K562 (cell line): ENCODE measurements around the gene SNX1. TPM values are rescaled to one million over a fixed set of nuclear protein-coding genes. Genes with fewer than 3 reads are reported as not detected.
A peak's percentile ranks its signal among the peaks of the same experiment; 100 is the strongest.

Experiments used
- ARID1B ChIP-seq: fragments of 450-650 bp; IDR thresholded peaks from 2 replicates; pipeline ENCODE4 v1.6.1; 2016; ENCODE audit warnings: antibody characterized with exemption, mild to moderate bottlenecking, inconsistent platforms
- DNMT1 ChIP-seq: fragments of 450-650 bp; IDR thresholded peaks from 2 replicates; pipeline ENCODE4 v1.6.1; 2016; ENCODE audit warnings: antibody characterized with exemption, mild to moderate bottlenecking
- MTA3 ChIP-seq: fragments of 450-650 bp; formaldehyde crosslinking; IDR thresholded peaks from 2 replicates; pipeline ENCODE4 v1.6.1; 2017; ENCODE audit warnings: mild to moderate bottlenecking, borderline replicate concordance
- RBM15 ChIP-seq: fragments of 200-400 bp; formaldehyde crosslinking; IDR thresholded peaks from 2 replicates; pipeline ENCODE4 v1.6.1; 2018; ENCODE audit warnings: mild to moderate bottlenecking, low read length, moderate library complexity; ENCODE audit not compliant: insufficient read depth
- STAT5A ChIP-seq: IDR thresholded peaks from 2 replicates; pipeline ENCODE4 v1.6.1; 2012; ENCODE audit warnings: low read length, inconsistent platforms, borderline replicate concordance
- TEAD1 ChIP-seq, 2 experiments: fragments of 450-650 bp in 1 of 2; sonication (generic) in 1 of 2; formaldehyde crosslinking; IDR thresholded peaks; 2 replicates each; pipeline versions ENCODE4 v1.4.0 to v1.8.0; 2020 to 2022; ENCODE audit warnings: mild to moderate bottlenecking in 2 of 2, missing genetic modification reagents in 1 of 2
- XRCC5 ChIP-seq: fragments of 200-400 bp; formaldehyde crosslinking; IDR thresholded peaks from 2 replicates; pipeline ENCODE4 v1.6.1; 2017; ENCODE audit warnings: low read depth, mild to moderate bottlenecking, low read length
- ZEB2 ChIP-seq: fragments of 450-650 bp; IDR thresholded peaks from 2 replicates; pipeline ENCODE4 v1.6.1; 2016
- ZNF445 ChIP-seq: fragments of 250-450 bp; sonication (Bioruptor Pico); IDR thresholded peaks from 2 replicates; pipeline ENCODE4 v1.4.0; 2020; ENCODE audit warnings: low read depth, mild to moderate bottlenecking, moderate library complexity
- polyA plus RNA-seq, 8 experiments: library from polyadenylated mRNA; depleted of rRNA in 4 of 8; stranded (reverse) in 5 of 8; unstranded in 3 of 8; fragments of >200 nt; fragmentation: Nextera tagmentation in 2 of 8; fragmentation: Illumina TruSeq in 1 of 8; extraction: Ambion mirVana in 2 of 8; extraction: Trizol in 1 of 8; gene quantifications; 2 replicates each; pipeline versions ENCODE4 v1.2.1 to v1.2.3, GENCODE V29; 2011 to 2014; ENCODE audit warnings: inconsistent platforms in 1 of 8, missing spikeins in 1 of 8
- total RNA-seq, 7 experiments: library from RNA; depleted of rRNA in 6 of 7; stranded (reverse); fragments of >200 nt in 6 of 7; fragmentation: Illumina TruSeq in 2 of 7; extraction: Trizol in 2 of 7; gene quantifications; 2 replicates each; pipeline versions ENCODE4 v1.2.1 to v1.2.3, GENCODE V29; 2011 to 2021; ENCODE audit warnings: low replicate concordance in 1 of 7
- TF ChIP-seq, protein P1 (sequence below), 2 experiments: IDR thresholded peaks; 2 replicates each; pipeline ENCODE4 v1.6.1; 2011; ENCODE audit warnings: borderline replicate concordance in 1 of 2, control low read depth in 1 of 2, low read depth in 1 of 2, low read length in 1 of 2, mild to moderate bottlenecking in 1 of 2, mixed read lengths in 1 of 2, moderate library complexity in 1 of 2; ENCODE audit not compliant: insufficient read depth in 1 of 2, insufficient read length in 1 of 2, poor library complexity in 1 of 2, severe bottlenecking in 1 of 2; ENCODE audit errors: extremely low read depth in 1 of 2
- TF ChIP-seq, protein P2 (sequence below), 2 experiments: IDR thresholded peaks; 2 replicates each; pipeline ENCODE4 v1.6.1; 2012; ENCODE audit warnings: improper control_type of control experiment in 2 of 2, low read depth in 2 of 2, low read length in 2 of 2, borderline replicate concordance in 1 of 2
- TF ChIP-seq, protein P3 (sequence below), 3 experiments: IDR thresholded peaks in 2 of 3; conservative IDR thresholded peaks in 1 of 3; 2 replicates each; pipeline ENCODE4 v1.5.1; 2011 to 2012; ENCODE audit warnings: low read length in 3 of 3, mild to moderate bottlenecking in 3 of 3, control low read depth in 2 of 3, improper control_type of control experiment in 1 of 3, inconsistent platforms in 1 of 3, low read depth in 1 of 3, mixed read lengths in 1 of 3, moderate library complexity in 1 of 3; ENCODE audit not compliant: insufficient read depth in 2 of 3
- TF ChIP-seq, protein P4 (sequence below): fragments of 450-650 bp; formaldehyde crosslinking; IDR thresholded peaks from 2 replicates; pipeline ENCODE4 v1.4.0; 2020; ENCODE audit warnings: mild to moderate bottlenecking, moderate library complexity
- TF ChIP-seq, protein P5 (sequence below): fragments of 450-650 bp; IDR thresholded peaks from 2 replicates; pipeline ENCODE4 v1.6.1; 2016
- TF ChIP-seq, protein P6 (sequence below): sonication (generic); formaldehyde crosslinking; IDR thresholded peaks from 2 replicates; pipeline ENCODE4 v1.8.0; 2022; ENCODE audit warnings: mild to moderate bottlenecking, missing genetic modification reagents

The SNX1 gene
- total and polyA plus RNA-seq, 9 of the 15 experiments (the other 6 are each of a cell fraction or from before 2014, with no cell fraction given) = 11.0 to 105 (median 59.9) TPM

DNA sequence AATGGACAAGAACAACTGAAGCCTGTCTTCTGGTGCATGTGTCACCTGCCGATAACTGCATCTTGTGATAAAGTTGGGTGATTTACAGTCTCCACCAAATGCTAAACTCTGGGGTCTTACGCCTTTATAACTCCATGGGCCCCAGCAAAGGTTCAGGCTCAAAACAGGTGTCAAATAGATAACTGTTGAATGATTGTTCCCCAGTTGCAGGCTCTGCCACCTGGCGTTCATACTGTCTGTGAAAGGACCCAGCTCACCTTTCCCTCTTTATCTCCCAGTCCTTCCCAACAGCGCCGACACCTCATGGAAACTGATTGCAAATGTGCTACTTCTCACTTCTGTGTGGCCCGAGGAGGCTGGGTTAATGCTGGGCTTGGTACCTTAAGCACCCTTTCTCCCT is 47.5 kb downstream of the SNX1 start (continued):
- no peak for TF ChIP-seq TEAD1 (CRISPR knock-in tag; IDR thresholded peaks at IDR 0.05)
- TF ChIP-seq XRCC5 = no peak
- peak; percentile 53; the same call in 1 of the 2 replicates for TF ChIP-seq ARID1B
- TF ChIP-seq, protein P1, sequence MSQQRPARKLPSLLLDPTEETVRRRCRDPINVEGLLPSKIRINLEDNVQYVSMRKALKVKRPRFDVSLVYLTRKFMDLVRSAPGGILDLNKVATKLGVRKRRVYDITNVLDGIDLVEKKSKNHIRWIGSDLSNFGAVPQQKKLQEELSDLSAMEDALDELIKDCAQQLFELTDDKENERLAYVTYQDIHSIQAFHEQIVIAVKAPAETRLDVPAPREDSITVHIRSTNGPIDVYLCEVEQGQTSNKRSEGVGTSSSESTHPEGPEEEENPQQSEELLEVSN (IDR thresholded peaks at IDR 0.05; ENCODE audit: borderline replicate concordance in 1 of 2, extremely low read depth in 1 of 2, insufficient read depth in 1 of 2, insufficient read length in 1 of 2, low read depth in 1 of 2, low read length in 1 of 2, poor library complexity in 1 of 2, severe bottlenecking in 1 of 2) = no peak
- TF ChIP-seq, protein P2, sequence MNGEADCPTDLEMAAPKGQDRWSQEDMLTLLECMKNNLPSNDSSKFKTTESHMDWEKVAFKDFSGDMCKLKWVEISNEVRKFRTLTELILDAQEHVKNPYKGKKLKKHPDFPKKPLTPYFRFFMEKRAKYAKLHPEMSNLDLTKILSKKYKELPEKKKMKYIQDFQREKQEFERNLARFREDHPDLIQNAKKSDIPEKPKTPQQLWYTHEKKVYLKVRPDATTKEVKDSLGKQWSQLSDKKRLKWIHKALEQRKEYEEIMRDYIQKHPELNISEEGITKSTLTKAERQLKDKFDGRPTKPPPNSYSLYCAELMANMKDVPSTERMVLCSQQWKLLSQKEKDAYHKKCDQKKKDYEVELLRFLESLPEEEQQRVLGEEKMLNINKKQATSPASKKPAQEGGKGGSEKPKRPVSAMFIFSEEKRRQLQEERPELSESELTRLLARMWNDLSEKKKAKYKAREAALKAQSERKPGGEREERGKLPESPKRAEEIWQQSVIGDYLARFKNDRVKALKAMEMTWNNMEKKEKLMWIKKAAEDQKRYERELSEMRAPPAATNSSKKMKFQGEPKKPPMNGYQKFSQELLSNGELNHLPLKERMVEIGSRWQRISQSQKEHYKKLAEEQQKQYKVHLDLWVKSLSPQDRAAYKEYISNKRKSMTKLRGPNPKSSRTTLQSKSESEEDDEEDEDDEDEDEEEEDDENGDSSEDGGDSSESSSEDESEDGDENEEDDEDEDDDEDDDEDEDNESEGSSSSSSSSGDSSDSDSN (IDR thresholded peaks at IDR 0.05; ENCODE audit: borderline replicate concordance in 1 of 2, low read depth in 2 of 2, low read length in 2 of 2) = no peak
- TF ChIP-seq, protein P3, sequence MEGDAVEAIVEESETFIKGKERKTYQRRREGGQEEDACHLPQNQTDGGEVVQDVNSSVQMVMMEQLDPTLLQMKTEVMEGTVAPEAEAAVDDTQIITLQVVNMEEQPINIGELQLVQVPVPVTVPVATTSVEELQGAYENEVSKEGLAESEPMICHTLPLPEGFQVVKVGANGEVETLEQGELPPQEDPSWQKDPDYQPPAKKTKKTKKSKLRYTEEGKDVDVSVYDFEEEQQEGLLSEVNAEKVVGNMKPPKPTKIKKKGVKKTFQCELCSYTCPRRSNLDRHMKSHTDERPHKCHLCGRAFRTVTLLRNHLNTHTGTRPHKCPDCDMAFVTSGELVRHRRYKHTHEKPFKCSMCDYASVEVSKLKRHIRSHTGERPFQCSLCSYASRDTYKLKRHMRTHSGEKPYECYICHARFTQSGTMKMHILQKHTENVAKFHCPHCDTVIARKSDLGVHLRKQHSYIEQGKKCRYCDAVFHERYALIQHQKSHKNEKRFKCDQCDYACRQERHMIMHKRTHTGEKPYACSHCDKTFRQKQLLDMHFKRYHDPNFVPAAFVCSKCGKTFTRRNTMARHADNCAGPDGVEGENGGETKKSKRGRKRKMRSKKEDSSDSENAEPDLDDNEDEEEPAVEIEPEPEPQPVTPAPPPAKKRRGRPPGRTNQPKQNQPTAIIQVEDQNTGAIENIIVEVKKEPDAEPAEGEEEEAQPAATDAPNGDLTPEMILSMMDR (IDR thresholded peaks at IDR 0.05 in 2 of 3, conservative IDR thresholded peaks at IDR 0.05 in 1 of 3; ENCODE audit: insufficient read depth in 2 of 3, low read depth in 1 of 3, low read length in 3 of 3) = peak in 2 of 3 experiments; percentile 28 to 33; a peak in 1 of 6 replicates
- TF ChIP-seq ZEB2 = no peak
- no peak for TF ChIP-seq RBM15
- TF ChIP-seq STAT5A = 0 out of 2 replicates have a peak, but pooled peaks have one; percentile 9
- TF ChIP-seq ZNF445 (CRISPR knock-in tag) = no peak
- TF ChIP-seq, protein P4, sequence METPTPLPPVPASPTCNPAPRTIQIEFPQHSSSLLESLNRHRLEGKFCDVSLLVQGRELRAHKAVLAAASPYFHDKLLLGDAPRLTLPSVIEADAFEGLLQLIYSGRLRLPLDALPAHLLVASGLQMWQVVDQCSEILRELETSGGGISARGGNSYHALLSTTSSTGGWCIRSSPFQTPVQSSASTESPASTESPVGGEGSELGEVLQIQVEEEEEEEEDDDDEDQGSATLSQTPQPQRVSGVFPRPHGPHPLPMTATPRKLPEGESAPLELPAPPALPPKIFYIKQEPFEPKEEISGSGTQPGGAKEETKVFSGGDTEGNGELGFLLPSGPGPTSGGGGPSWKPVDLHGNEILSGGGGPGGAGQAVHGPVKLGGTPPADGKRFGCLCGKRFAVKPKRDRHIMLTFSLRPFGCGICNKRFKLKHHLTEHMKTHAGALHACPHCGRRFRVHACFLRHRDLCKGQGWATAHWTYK (CRISPR knock-in tag) = no peak
- TF ChIP-seq DNMT1 = no peak
- TF ChIP-seq, protein P5, sequence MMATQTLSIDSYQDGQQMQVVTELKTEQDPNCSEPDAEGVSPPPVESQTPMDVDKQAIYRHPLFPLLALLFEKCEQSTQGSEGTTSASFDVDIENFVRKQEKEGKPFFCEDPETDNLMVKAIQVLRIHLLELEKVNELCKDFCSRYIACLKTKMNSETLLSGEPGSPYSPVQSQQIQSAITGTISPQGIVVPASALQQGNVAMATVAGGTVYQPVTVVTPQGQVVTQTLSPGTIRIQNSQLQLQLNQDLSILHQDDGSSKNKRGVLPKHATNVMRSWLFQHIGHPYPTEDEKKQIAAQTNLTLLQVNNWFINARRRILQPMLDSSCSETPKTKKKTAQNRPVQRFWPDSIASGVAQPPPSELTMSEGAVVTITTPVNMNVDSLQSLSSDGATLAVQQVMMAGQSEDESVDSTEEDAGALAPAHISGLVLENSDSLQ = peak; percentile 29; the same call in 1 of the 2 replicates
- TF ChIP-seq, protein P6, sequence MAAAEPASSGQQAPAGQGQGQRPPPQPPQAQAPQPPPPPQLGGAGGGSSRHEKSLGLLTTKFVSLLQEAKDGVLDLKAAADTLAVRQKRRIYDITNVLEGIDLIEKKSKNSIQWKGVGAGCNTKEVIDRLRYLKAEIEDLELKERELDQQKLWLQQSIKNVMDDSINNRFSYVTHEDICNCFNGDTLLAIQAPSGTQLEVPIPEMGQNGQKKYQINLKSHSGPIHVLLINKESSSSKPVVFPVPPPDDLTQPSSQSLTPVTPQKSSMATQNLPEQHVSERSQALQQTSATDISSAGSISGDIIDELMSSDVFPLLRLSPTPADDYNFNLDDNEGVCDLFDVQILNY = no peak
- no peak for TF ChIP-seq MTA3
